ENCODE data around the gene KERA.
"Not testable (repeated sequence)": the region's sequence is repeated elsewhere in the genome, so short reads cannot be mapped to it uniquely, and the experiment has no call there.

Gene KERA

GRCh38 chr12:91093341-91093740 is 35.5 kb upstream of the KERA start:
- TF ChIP-seq CTCF (conservative IDR thresholded peaks at IDR 0.05; ENCODE audit: low read depth, low read length): no peak
- H3K4me3 ChIP-seq (ENCODE audit: low read length): no peak overlapping the region
- no peak for DNase-seq (ENCODE audit: low read depth)

- no peak for TF ChIP-seq CTCF (conservative IDR thresholded peaks at IDR 0.05; ENCODE audit: low read depth, low read length)
- DNase-seq (ENCODE audit: low read depth): no peak
Measured at GRCh38 chr12:91091916-91092715, 34.3 kb upstream of the KERA start.

GRCh38 chr12:91089953-91090352 is 32.1 kb upstream of the KERA start:
- not testable (repeated sequence) for DNase-seq (ENCODE audit: low read depth); H3K4me3 ChIP-seq (ENCODE audit: low read length)

More at GRCh38 chr12:91091916-91092715, 34.3 kb upstream of the KERA start:
- no peak overlapping the region for H3K4me3 ChIP-seq (ENCODE audit: low read length)

- no peak for TF ChIP-seq CTCF (conservative IDR thresholded peaks at IDR 0.05; ENCODE audit: low read depth, low read length)
- H3K4me3 ChIP-seq (ENCODE audit: low read length): no peak overlapping the region
- DNase-seq (ENCODE audit: low read depth): no peak
Measured at GRCh38 chr12:91080041-91080440, 22.2 kb upstream of the KERA start.

- TF ChIP-seq CTCF (conservative IDR thresholded peaks at IDR 0.05; ENCODE audit: low read depth, low read length): no peak
- no peak for DNase-seq (ENCODE audit: low read depth)
- H3K4me3 ChIP-seq (ENCODE audit: low read length): no peak overlapping the region
Measured at GRCh38 chr12:91078501-91078900, 20.7 kb upstream of the KERA start.

- H3K4me3 ChIP-seq (ENCODE audit: low read length): no peak overlapping the region
- no peak for TF ChIP-seq CTCF (conservative IDR thresholded peaks at IDR 0.05; ENCODE audit: low read depth, low read length)
- no peak for DNase-seq (ENCODE audit: low read depth)
Measured at GRCh38 chr12:91077228-91077954, 19.6 kb upstream of the KERA start.

- TF ChIP-seq CTCF (conservative IDR thresholded peaks at IDR 0.05; ENCODE audit: low read depth, low read length): no peak
- DNase-seq (ENCODE audit: low read depth): no peak
- no peak overlapping the region for H3K4me3 ChIP-seq (ENCODE audit: low read length)
Measured at GRCh38 chr12:91074851-91075250, 17.0 kb upstream of the KERA start.
